Measurements from ENCODE around the gene COL7A1.
"Not testable (repeated sequence)": the region's sequence is repeated elsewhere in the genome, so short reads cannot be mapped to it uniquely, and the experiment has no call there.

The COL7A1 gene

DNA sequence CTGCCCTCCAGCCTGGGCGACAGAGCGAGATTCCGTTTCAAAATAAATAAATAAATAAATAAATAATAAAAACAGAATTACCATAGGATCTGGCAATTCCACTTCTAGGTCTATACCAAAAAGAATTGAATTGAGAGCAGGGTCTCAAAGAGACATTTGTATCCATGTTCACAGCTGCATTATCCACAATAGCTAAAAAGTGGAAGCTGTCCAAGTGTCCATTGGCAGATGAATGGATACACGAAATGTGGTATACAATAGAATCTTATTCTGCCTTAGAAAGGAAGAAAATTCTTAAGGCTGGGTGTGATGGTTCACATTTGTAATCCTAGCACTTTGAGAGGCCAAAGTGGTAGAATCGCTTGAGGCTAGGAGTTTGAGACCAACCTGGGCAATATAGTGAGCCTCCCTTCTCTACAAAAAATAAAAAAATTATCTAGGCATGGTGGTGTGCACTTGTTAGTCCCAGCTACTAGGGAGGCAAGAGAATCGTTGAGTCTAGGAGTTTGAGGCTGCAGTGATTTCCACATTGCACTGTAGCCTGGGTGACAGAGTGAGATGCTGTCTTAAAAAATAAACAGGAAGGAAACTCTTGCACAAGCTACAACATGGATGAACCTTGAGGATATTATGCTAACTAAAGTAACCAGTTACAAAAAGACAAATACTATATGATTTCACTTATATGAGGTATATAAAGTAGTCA is 62.7 kb downstream of the COL7A1 start:
- DNase-seq, result no peak

DNA sequence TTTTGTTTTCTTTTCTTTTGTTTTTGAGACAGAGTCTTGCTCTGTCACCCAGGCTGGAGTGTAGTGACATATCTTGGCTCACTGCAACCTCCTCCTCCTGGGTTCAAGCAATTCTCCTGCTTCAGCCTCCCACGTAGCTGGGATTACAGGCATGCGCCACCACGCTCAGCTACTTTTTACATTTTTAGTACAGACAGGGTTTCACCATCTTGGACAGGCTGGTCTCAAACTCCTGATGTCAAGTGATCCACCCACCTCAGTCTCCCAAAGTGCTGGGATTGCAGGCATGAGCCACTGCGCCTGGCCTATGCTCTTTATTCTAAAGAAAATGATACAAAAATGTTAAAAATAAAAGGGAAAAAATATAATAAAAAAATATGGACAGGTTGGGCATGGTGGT is 64.4 kb downstream of the COL7A1 start:
- DNase-seq, result not testable (repeated sequence)

DNA sequence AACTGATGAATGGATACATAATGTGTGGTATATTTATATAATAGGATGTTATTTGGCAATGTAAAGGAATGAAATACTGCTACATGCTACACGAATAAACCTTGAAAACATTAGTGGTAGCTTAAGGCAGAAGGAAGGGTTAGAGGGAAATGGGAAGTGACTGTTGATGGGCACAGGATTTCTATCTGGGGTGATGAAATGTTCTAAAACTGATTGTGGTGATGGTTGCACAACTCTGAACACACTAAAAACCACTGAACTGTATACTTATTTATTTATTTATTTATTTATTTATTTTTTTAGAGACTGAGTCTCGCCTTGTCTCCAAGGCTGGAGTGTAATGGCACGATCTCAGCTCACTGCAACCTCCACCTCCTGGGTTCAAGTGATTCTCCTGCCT is 66.4 kb downstream of the COL7A1 start:
- no peak for DNase-seq

DNA sequence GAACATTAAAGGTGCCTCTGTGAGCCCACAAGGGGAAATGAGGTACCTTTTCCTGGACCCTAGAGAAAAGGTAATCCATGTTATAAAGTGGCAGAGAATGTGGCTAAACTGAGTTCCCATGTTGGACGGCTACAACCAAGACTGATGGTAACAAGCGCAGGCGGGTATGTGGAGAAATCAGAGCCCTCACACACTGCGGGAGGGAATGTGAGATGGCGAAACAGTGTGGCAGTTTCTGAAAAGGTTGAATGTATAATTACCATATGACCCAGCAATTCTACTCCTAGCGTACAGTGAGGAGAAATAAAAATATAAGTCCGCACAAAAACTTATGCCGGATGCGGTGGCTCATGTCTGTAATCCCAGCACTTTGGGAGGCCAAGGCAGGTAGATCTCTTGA is 67.1 kb downstream of the COL7A1 start:
- no peak for DNase-seq

DNA sequence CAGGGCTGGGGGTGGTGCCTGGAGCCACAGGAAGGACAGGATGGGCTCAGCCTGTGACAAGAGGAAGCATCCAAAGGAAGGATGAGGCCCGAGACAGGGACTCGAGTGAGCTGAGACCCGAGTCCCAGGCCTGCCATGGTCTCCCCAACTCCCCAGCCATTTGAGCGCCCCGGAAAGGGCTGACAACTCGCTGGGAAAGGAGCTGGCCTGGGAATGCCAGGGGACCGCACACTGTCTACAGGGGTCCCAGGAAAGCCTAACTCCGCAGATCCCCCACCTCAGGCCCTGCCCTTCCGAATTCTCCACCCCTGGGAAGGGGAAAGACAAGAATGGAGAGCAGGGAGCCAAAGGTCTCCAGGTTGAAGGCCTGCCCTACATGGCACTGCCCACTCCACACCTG is 70.2 kb downstream of the COL7A1 start:
- no peak for DNase-seq

DNA sequence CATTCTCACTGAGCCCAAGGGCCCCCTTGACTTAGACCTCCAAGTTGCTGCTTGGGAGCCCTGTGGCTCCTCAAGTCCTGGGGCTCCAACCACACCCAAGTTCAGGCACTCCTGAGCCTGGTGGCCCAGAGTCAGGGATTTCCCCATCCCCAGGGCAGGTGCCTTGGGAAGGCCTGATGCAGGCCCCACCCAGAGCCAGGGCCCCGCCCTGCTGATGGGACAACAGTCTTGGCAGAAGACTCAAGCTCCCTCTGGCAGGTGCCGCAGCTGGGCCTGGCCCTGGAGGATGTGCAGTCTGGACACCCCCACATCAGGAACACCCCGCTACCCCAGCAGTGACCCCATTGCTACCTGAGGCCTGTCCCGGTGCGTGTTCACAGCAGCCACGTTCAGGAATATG is 73.5 kb downstream of the COL7A1 start:
- DNase-seq, result no peak

DNA sequence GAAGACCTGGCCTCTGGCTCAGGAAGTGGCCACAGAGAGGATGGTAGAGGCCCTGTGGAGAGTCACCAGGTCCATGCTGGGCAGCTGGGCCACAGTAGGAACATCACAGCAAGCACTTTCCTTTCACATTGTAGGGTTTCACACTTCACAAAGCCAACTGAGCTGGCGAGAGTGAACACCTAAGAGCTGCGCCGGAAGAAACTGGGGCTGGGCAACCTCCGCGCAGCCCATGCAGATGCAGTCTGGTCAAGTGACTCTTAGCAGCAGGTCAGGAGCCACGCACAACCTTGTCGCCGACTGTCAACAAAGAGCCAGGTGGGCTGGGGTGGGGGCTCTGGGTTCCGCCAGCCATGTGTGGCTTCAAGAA is 75.9 kb downstream of the COL7A1 start:
- no peak for DNase-seq

DNA sequence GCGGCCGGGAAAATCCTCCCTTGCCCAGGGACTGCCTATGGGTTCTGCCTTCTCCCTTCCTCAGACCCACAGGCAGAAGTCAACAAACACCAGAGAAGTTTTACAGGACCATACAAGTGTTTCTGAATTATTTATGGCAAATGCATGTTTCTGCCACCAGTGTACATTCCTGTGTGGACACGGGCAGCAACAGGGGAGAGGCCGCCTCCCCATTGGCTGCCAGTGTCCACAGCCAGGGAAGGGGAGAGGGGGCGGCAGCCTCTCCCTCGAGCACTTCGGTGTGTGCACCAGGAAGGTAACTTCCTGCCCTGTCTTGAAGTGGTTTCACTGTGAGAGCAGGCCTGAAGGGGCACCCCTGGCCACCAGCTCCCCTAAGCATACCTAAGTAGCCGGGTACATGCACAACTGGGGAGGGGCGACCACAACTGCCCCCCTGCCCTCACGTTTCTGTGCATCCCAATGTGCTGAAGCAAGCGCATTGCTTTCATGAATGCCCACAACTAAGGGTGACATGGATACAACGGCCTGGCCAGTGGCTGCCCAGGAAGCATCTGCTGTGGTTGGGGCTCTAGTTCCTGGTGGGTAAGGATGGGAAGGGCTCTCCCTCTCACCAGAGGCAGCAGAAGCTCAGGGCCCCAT is 76.4 kb downstream of the COL7A1 start:
- DNase-seq, result no peak

DNA sequence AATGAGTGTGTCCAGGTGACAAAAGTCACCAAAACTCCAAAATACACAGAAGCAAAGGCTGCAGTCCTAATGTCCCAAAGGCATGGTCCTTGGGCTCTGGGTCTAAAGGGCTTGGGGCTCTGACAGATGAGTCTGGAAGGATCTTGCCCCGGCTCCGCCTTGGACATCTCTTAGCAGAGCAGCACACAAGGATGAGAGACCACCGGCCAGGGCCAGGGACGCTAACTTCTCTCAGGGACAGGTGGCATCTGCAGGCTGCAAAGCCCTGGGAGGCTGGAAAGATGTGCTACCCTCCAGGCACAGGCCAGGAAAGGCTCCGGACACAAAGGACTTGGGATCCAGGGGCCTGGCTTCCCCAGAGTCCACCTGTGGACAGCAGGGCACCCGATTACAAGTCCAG is 77.1 kb downstream of the COL7A1 start:
- no peak for DNase-seq

DNA sequence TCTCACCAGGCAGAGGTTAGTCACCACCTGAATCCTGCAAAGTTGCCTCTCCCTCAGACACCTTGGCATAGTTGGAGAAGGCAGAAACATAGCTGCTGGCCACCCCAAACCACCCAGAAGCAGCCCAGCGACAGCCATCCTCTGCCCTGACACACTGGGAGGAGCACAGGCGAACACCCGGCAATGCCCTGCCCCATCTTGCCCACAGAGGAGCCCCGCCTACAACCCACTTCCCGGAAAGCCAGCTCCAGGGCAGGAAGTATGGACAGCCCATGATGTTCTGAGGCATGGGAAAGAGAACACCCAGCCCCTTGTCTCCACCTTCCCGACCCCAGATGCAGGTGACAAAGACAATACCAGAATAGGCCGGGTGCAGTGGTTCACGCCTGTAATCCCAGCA is 78.6 kb downstream of the COL7A1 start:
- DNase-seq, result no peak

DNA sequence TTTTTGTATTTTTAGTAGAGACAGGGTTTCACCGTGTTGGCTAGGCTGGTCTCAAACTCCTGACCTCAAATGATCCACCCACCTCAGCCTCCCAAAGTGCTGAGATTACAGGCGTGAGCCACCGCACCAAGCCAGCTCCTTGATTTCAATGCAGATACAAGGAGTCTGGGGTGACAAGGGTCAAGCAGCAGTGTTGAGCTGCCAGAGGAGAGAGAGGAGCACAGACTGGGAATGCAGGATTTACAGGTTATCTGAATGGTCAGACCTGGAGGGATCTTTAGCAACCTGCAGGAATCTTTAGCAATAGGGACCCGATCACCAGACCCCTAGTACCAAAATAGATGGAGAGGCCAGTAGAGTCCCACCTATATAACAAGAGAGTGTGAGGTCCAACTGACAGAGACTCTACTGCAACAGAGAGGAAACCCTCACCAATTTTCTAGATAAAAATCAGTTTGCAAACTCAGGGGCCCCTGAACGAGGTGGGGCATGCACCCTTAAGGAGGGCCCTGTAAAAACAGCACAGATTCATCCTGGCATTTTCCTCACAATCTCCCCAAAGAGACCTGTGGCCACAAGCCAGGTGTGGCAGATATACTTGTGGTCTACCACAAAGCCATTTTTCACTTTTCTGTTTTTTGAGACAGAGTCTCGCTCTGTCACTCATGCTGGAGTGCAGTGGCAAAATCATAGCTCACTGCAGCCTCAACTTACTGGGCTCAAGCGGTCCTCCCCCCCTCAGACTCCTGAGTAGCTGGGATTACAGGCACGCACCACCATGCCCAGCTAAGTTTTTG is 80.5 kb downstream of the COL7A1 start:
- DNase-seq, result no peak

Data from NCI-H1436 (cell line).